Right atrium auricular region (tissue), 2 donors: Measurements from ENCODE around the gene COL21A1. TPM values are rescaled to one million over a fixed set of nuclear protein-coding genes. Genes with fewer than 3 reads are reported as not detected.

ENCODE experiments used
- DNase-seq: peaks from one replicate; pipeline ENCODE4 v3.0.0-alpha.2; 2019; ENCODE audit warnings: low spot score
- H3K27ac ChIP-seq, 2 donors: fragments of 200-600 bp; sonication (generic); 1 replicate in 1 of 2; 2 replicates in 1 of 2; pipeline ENCODE4 v1.5.1; 2016 to 2019
- H3K27me3 ChIP-seq, 2 donors: fragments of 200-600 bp; sonication (generic); one replicate each; pipeline versions ENCODE4 v1.5.1 to v1.6.0; 2017 to 2019
- H3K36me3 ChIP-seq: fragments of 200-600 bp; sonication (generic); one replicate; pipeline ENCODE4 v1.5.1; 2016
- H3K4me1 ChIP-seq, 2 donors: fragments of 200-600 bp; sonication (generic); one replicate each; pipeline versions ENCODE4 v1.5.1 to v1.6.0; 2017 to 2019
- H3K4me3 ChIP-seq, 2 donors: fragments of 200-600 bp; sonication (generic); 1 replicate in 1 of 2; 2 replicates in 1 of 2; pipeline ENCODE4 v1.5.1; 2017 to 2019; ENCODE audit warnings: mild to moderate bottlenecking in 1 of 2, moderate library complexity in 1 of 2
- H3K9me3 ChIP-seq, 2 donors: fragments of 200-600 bp; sonication (generic); one replicate each; pipeline ENCODE4 v1.5.1; 2019
- CTCF ChIP-seq, 2 donors: fragments of 200-600 bp; sonication (generic); IDR thresholded peaks; one replicate each; pipeline ENCODE4 v1.5.1; 2019; ENCODE audit warnings: antibody characterized with exemption in 2 of 2
- total RNA-seq, 2 donors: library from RNA; depleted of rRNA; stranded (reverse); fragments of >200 nt; gene quantifications; one replicate each; pipeline ENCODE4 v1.1.0, GENCODE V29; 2016

Gene COL21A1
- total RNA-seq, 2 donors from 2014 or later, result 13.6 to 89.7 TPM

GRCh38 chr6:56076033-56076432 lies 171.3 kb downstream of the COL21A1 start:
- H3K36me3 ChIP-seq, result peaks cover 12% of the 10 kb centered on the region
- H3K4me1 ChIP-seq, result peaks cover 0 to 10% of the 10 kb centered on the region in 2 donors
- peaks cover 0 to 8% of the 10 kb centered on the region in 2 donors for H3K9me3 ChIP-seq
- no peak overlapping the region for H3K27ac ChIP-seq
- TF ChIP-seq CTCF (IDR thresholded peaks at IDR 0.05), result no peak
- no peak for DNase-seq
- H3K4me3 ChIP-seq, result no peak overlapping the region
- no peaks in the 10 kb centered on the region for H3K27me3 ChIP-seq

GRCh38 chr6:56073761-56074160 lies 173.6 kb downstream of the COL21A1 start:
- no peaks in the 10 kb centered on the region for H3K27me3 ChIP-seq
- TF ChIP-seq CTCF (IDR thresholded peaks at IDR 0.05), result no peak
- peaks cover 0 to 8% of the 10 kb centered on the region in 2 donors for H3K9me3 ChIP-seq
- H3K27ac ChIP-seq, result peak overlapping the region in 1 of 2 donors; percentile 72
- DNase-seq, result no peak
- H3K4me3 ChIP-seq, result no peak overlapping the region
- peaks cover 12% of the 10 kb centered on the region for H3K36me3 ChIP-seq
- H3K4me1 ChIP-seq, result peaks cover 0 to 10% of the 10 kb centered on the region in 2 donors

GRCh38 chr6:56073315-56073714 lies 174.1 kb downstream of the COL21A1 start:
- H3K27ac ChIP-seq, result peak overlapping the region; percentile 67 to 72
- H3K4me1 ChIP-seq, result peaks cover 0 to 10% of the 10 kb centered on the region in 2 donors
- TF ChIP-seq CTCF (IDR thresholded peaks at IDR 0.05), result no peak
- H3K9me3 ChIP-seq, result peaks cover 0 to 8% of the 10 kb centered on the region in 2 donors
- peaks cover 12% of the 10 kb centered on the region for H3K36me3 ChIP-seq
- no peaks in the 10 kb centered on the region for H3K27me3 ChIP-seq
- H3K4me3 ChIP-seq, result no peak overlapping the region
- no peak for DNase-seq

- H3K27ac ChIP-seq, result peak overlapping the region; percentile 67 to 72
Observed at GRCh38 chr6:56072856-56073255, 174.5 kb downstream of the COL21A1 start.

GRCh38 chr6:56065408-56065807 lies 182.0 kb downstream of the COL21A1 start:
- H3K27ac ChIP-seq, result no peak overlapping the region
- no peaks in the 10 kb centered on the region for H3K27me3 ChIP-seq
- DNase-seq, result no peak
- TF ChIP-seq CTCF (IDR thresholded peaks at IDR 0.05), result no peak
- H3K4me3 ChIP-seq, result no peak overlapping the region
- H3K36me3 ChIP-seq, result no peaks in the 10 kb centered on the region
- H3K4me1 ChIP-seq, result no peaks in the 10 kb centered on the region
- H3K9me3 ChIP-seq, result no peaks in the 10 kb centered on the region

More at GRCh38 chr6:56072856-56073255, 174.5 kb downstream of the COL21A1 start:
- peaks cover 0 to 8% of the 10 kb centered on the region in 2 donors for H3K9me3 ChIP-seq
- no peak for DNase-seq
- no peak for TF ChIP-seq CTCF (IDR thresholded peaks at IDR 0.05)
- H3K4me1 ChIP-seq, result peaks cover 0 to 10% of the 10 kb centered on the region in 2 donors
- H3K4me3 ChIP-seq, result no peak overlapping the region
- no peaks in the 10 kb centered on the region for H3K27me3 ChIP-seq
- H3K36me3 ChIP-seq, result peaks cover 12% of the 10 kb centered on the region

- no peaks in the 10 kb centered on the region for H3K36me3 ChIP-seq
- no peaks in the 10 kb centered on the region for H3K4me1 ChIP-seq
- TF ChIP-seq CTCF (IDR thresholded peaks at IDR 0.05), result no peak
- H3K27ac ChIP-seq, result no peak overlapping the region
- H3K27me3 ChIP-seq, result no peaks in the 10 kb centered on the region
- no peak for DNase-seq
- H3K9me3 ChIP-seq, result no peaks in the 10 kb centered on the region
- no peak overlapping the region for H3K4me3 ChIP-seq
Observed at GRCh38 chr6:56062836-56063235, 184.5 kb downstream of the COL21A1 start.
